ENCODE data around the gene FGF22.

FGF22 gene

GRCh38 chr19:676007-676338, 36.3 kb downstream of the FGF22 start:
- H3K4me3 ChIP-seq (ENCODE audit: low read depth, low read length), result peak overlapping the region; percentile 29
- no peak for TF ChIP-seq CTCF (IDR thresholded peaks at IDR 0.05; ENCODE audit: borderline replicate concordance, insufficient read depth, low read depth, low read length)

- TF ChIP-seq CTCF (IDR thresholded peaks at IDR 0.05; ENCODE audit: borderline replicate concordance, insufficient read depth, low read depth, low read length), result no peak
- peak within 1 kb of the TSS; percentile 44 for H3K4me3 ChIP-seq (ENCODE audit: low read depth, low read length)
These were observed 36.8 kb downstream of the FGF22 start, which contains the start of gene FSTL3 for GRCh38 chr19:676339-677105. TSS of gene FSTL3 (plus strand) at chr19:676392. CDS start at chr19:676424, 32 bp downstream.

GRCh38 chr19:677201-677600, 37.5 kb downstream of the FGF22 start:
- no peak for TF ChIP-seq CTCF (IDR thresholded peaks at IDR 0.05; ENCODE audit: borderline replicate concordance, insufficient read depth, low read depth, low read length)
- peak overlapping the region; percentile 31 for H3K4me3 ChIP-seq (ENCODE audit: low read depth, low read length)

- H3K4me3 ChIP-seq (ENCODE audit: low read depth, low read length), result peak overlapping the region; percentile 6
- no peak for TF ChIP-seq CTCF (IDR thresholded peaks at IDR 0.05; ENCODE audit: borderline replicate concordance, insufficient read depth, low read depth, low read length)
These were observed 38.1 kb downstream of the FGF22 start for GRCh38 chr19:677601-678436.

- peak overlapping the region; percentile 78 for H3K4me3 ChIP-seq (ENCODE audit: low read depth, low read length)
These were observed 39.2 kb downstream of the FGF22 start for GRCh38 chr19:678791-679388.

More at GRCh38 chr19:678791-679388, 39.2 kb downstream of the FGF22 start:
- no peak for TF ChIP-seq CTCF (IDR thresholded peaks at IDR 0.05; ENCODE audit: borderline replicate concordance, insufficient read depth, low read depth, low read length)
